GM23338 (cell line): ENCODE data around the gene SLC6A13. TPM values are rescaled to one million over a fixed set of nuclear protein-coding genes. Genes with fewer than 3 reads are reported as not detected.

Experiments
- ATAC-seq: fragments of 200-7000 bp; cut with Tn5 transposase; 3 replicates; pipeline ENCODE4 v1.9.1; 2020
- DNase-seq: peaks from one replicate; pipeline ENCODE4 v3.0.0-alpha.2; 2015; ENCODE audit warnings: low spot score
- H2AFZ ChIP-seq: fragments of 200-600 bp; sonication (generic); 2 replicates; pipeline ENCODE4 v1.8.0; 2016; ENCODE audit warnings: antibody characterized with exemption, mild to moderate bottlenecking, moderate library complexity
- H3F3A ChIP-seq: fragments of 200-600 bp; sonication (generic); replicated peaks from 2 replicates; pipeline ENCODE4 v1.8.0; 2017; ENCODE audit warnings: antibody characterized with exemption, mixed run types, low read depth
- H3K27ac ChIP-seq: fragments of 200-600 bp; sonication (generic); 2 replicates; pipeline ENCODE4 v1.6.1; 2016; ENCODE audit warnings: low read depth
- H3K27me3 ChIP-seq: fragments of 200-600 bp; sonication (generic); 2 replicates; pipeline ENCODE4 v1.8.0; 2016; ENCODE audit warnings: mild to moderate bottlenecking, mixed run types, moderate library complexity; ENCODE audit not compliant: insufficient read depth
- H3K36me3 ChIP-seq: fragments of 200-600 bp; sonication (generic); 2 replicates; pipeline ENCODE4 v1.8.0; 2016; ENCODE audit warnings: mild to moderate bottlenecking; ENCODE audit not compliant: insufficient read depth
- H3K4me1 ChIP-seq: fragments of 200-600 bp; sonication (generic); 2 replicates; pipeline ENCODE4 v1.8.0; 2016; ENCODE audit warnings: mild to moderate bottlenecking, moderate library complexity; ENCODE audit not compliant: insufficient read depth
- H3K4me2 ChIP-seq: fragments of 200-600 bp; sonication (generic); 2 replicates; pipeline ENCODE4 v1.7.1; 2017; ENCODE audit warnings: mixed run types
- H3K4me3 ChIP-seq: fragments of 200-600 bp; sonication (generic); 2 replicates; pipeline ENCODE4 v1.6.1; 2016; ENCODE audit warnings: mixed run types
- H3K79me2 ChIP-seq: fragments of 200-600 bp; sonication (generic); replicated peaks from 2 replicates; pipeline ENCODE4 v1.8.0; 2017; ENCODE audit warnings: mild to moderate bottlenecking; ENCODE audit not compliant: insufficient read depth
- H3K9me2 ChIP-seq: fragments of 200-600 bp; sonication (generic); 2 replicates; pipeline ENCODE4 v1.8.0; 2017; ENCODE audit not compliant: insufficient read depth
- H4K20me1 ChIP-seq: fragments of 200-600 bp; sonication (generic); replicated peaks from 2 replicates; pipeline ENCODE4 v1.8.0; 2017; ENCODE audit warnings: mild to moderate bottlenecking; ENCODE audit not compliant: insufficient read depth
- H3K27ac Mint-ChIP-seq: 2 replicates; pipeline ENCODE4 v1.8.0; 2020; ENCODE audit warnings: inconsistent platforms, mild to moderate bottlenecking, moderate library complexity, mixed read lengths
- H3K27me3 Mint-ChIP-seq: 3 replicates; pipeline ENCODE4 v1.8.0; 2022; ENCODE audit warnings: low read depth, mild to moderate bottlenecking, moderate library complexity, mixed read lengths, inconsistent platforms; ENCODE audit not compliant: insufficient read depth, poor library complexity
- H3K36me3 Mint-ChIP-seq: 3 replicates; pipeline ENCODE4 v1.8.0; 2021; ENCODE audit warnings: low read depth, mild to moderate bottlenecking, inconsistent platforms, moderate library complexity, mixed read lengths
- H3K4me1 Mint-ChIP-seq: 3 replicates; pipeline ENCODE4 v1.8.0; 2020; ENCODE audit warnings: mild to moderate bottlenecking, inconsistent platforms, mixed read lengths
- H3K4me3 Mint-ChIP-seq: 3 replicates; pipeline ENCODE4 v1.8.0; 2021; ENCODE audit warnings: moderate library complexity, mild to moderate bottlenecking, inconsistent platforms, mixed read lengths
- H3K9me3 Mint-ChIP-seq: 3 replicates; pipeline ENCODE4 v1.8.0; 2020; ENCODE audit warnings: moderate library complexity, mild to moderate bottlenecking, inconsistent platforms, mixed read lengths
- CREB1 ChIP-seq: fragments of 250-450 bp; sonication (Bioruptor Pico); IDR thresholded peaks from 2 replicates; pipeline ENCODE4 v1.5.0; 2020; ENCODE audit warnings: low read depth, mild to moderate bottlenecking, moderate library complexity
- JUNB ChIP-seq: IDR thresholded peaks from one replicate; pipeline ENCODE4 v1.6.1; 2016; ENCODE audit warnings: antibody characterized with exemption; ENCODE audit not compliant: unreplicated experiment
- NANOG ChIP-seq: IDR thresholded peaks from 2 replicates; pipeline ENCODE4 v1.6.1; 2016; ENCODE audit warnings: antibody characterized with exemption, borderline replicate concordance
- STAT1 ChIP-seq: IDR thresholded peaks from one replicate; pipeline ENCODE4 v1.6.1; 2016; ENCODE audit warnings: antibody characterized with exemption; ENCODE audit not compliant: unreplicated experiment
- ZNF114 ChIP-seq: fragments of 250-450 bp; sonication (Bioruptor Pico); IDR thresholded peaks from 2 replicates; pipeline ENCODE4 v1.5.0; 2020; ENCODE audit warnings: mild to moderate bottlenecking, moderate library complexity
- polyA plus RNA-seq: library from polyadenylated mRNA; unstranded; fragments of >200 nt; fragmentation: Nextera tagmentation; extraction: Ambion mirVana; gene quantifications from 2 replicates; pipeline ENCODE4 v1.2.1, GENCODE V29; 2016
- total RNA-seq: library from RNA; depleted of rRNA; stranded (reverse); fragments of >200 nt; shearing (Covaris generic); gene quantifications from 2 replicates; pipeline ENCODE4 v1.2.3, GENCODE V29; 2014
- TF ChIP-seq, protein P1 (sequence below): fragments of 250-450 bp; sonication (Bioruptor Pico); IDR thresholded peaks from 2 replicates; pipeline ENCODE4 v1.5.0; 2020; ENCODE audit warnings: mild to moderate bottlenecking, moderate library complexity
- TF ChIP-seq, protein P2 (sequence below): IDR thresholded peaks from one replicate; pipeline ENCODE4 v1.6.1; 2018; ENCODE audit warnings: antibody characterized with exemption; ENCODE audit not compliant: unreplicated experiment
- TF ChIP-seq, protein P3 (sequence below), 2 experiments: fragments of 200-600 bp in 1 of 2; sonication (generic) in 1 of 2; conservative IDR thresholded peaks; 2 replicates each; pipeline versions ENCODE4 v1.5.1 to v1.6.1; 2016 to 2017; ENCODE audit warnings: antibody characterized with exemption in 2 of 2, low read depth in 2 of 2, mild to moderate bottlenecking in 2 of 2, moderate library complexity in 1 of 2
- TF ChIP-seq, protein P4 (sequence below): IDR thresholded peaks from 2 replicates; pipeline ENCODE4 v1.6.1; 2016; ENCODE audit warnings: antibody characterized with exemption

The SLC6A13 gene
- total and polyA plus RNA-seq, 2 experiments from 2014 or later = not detected

DNA sequence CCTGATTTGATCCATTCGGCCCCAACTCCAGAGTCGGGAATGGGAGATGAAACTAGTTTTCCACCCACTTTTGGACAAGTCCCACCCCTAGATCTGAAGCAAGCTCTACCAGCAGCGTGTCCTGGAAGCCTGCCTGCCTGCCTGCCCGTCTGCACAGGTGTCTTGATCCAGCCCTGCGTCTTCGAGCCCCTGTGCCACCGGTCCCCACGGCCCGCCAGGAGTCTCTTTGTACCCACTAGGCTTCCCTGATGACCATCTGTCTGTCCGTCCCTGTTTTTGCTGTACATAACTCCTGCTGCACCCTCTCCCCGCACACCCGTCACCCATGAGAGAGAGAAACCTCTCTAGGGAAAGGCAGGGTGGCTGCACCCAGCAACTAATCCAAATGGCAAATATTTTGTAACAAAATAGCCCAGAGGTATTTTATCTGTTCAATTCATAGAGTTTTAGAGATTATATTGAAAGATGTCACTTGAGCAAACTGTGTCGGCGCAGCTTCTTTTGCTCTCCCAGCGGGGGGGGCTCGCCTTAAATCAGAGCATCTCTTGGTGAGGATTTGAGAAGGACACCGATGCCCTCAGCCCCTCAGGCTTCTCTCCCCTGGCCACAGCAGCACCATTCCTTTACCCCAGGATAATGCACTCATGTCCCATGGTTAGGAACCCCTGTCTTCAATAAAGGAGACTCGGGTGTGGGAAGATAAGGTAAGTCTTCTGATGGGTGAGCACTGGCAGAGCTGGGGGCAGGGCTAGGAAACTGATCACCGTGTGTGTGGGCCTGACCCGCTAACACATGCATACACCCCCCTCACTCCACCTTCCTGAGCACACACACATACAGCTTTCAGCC is 84.4 kb downstream of the SLC6A13 start (continued):
- TF ChIP-seq, protein P1, sequence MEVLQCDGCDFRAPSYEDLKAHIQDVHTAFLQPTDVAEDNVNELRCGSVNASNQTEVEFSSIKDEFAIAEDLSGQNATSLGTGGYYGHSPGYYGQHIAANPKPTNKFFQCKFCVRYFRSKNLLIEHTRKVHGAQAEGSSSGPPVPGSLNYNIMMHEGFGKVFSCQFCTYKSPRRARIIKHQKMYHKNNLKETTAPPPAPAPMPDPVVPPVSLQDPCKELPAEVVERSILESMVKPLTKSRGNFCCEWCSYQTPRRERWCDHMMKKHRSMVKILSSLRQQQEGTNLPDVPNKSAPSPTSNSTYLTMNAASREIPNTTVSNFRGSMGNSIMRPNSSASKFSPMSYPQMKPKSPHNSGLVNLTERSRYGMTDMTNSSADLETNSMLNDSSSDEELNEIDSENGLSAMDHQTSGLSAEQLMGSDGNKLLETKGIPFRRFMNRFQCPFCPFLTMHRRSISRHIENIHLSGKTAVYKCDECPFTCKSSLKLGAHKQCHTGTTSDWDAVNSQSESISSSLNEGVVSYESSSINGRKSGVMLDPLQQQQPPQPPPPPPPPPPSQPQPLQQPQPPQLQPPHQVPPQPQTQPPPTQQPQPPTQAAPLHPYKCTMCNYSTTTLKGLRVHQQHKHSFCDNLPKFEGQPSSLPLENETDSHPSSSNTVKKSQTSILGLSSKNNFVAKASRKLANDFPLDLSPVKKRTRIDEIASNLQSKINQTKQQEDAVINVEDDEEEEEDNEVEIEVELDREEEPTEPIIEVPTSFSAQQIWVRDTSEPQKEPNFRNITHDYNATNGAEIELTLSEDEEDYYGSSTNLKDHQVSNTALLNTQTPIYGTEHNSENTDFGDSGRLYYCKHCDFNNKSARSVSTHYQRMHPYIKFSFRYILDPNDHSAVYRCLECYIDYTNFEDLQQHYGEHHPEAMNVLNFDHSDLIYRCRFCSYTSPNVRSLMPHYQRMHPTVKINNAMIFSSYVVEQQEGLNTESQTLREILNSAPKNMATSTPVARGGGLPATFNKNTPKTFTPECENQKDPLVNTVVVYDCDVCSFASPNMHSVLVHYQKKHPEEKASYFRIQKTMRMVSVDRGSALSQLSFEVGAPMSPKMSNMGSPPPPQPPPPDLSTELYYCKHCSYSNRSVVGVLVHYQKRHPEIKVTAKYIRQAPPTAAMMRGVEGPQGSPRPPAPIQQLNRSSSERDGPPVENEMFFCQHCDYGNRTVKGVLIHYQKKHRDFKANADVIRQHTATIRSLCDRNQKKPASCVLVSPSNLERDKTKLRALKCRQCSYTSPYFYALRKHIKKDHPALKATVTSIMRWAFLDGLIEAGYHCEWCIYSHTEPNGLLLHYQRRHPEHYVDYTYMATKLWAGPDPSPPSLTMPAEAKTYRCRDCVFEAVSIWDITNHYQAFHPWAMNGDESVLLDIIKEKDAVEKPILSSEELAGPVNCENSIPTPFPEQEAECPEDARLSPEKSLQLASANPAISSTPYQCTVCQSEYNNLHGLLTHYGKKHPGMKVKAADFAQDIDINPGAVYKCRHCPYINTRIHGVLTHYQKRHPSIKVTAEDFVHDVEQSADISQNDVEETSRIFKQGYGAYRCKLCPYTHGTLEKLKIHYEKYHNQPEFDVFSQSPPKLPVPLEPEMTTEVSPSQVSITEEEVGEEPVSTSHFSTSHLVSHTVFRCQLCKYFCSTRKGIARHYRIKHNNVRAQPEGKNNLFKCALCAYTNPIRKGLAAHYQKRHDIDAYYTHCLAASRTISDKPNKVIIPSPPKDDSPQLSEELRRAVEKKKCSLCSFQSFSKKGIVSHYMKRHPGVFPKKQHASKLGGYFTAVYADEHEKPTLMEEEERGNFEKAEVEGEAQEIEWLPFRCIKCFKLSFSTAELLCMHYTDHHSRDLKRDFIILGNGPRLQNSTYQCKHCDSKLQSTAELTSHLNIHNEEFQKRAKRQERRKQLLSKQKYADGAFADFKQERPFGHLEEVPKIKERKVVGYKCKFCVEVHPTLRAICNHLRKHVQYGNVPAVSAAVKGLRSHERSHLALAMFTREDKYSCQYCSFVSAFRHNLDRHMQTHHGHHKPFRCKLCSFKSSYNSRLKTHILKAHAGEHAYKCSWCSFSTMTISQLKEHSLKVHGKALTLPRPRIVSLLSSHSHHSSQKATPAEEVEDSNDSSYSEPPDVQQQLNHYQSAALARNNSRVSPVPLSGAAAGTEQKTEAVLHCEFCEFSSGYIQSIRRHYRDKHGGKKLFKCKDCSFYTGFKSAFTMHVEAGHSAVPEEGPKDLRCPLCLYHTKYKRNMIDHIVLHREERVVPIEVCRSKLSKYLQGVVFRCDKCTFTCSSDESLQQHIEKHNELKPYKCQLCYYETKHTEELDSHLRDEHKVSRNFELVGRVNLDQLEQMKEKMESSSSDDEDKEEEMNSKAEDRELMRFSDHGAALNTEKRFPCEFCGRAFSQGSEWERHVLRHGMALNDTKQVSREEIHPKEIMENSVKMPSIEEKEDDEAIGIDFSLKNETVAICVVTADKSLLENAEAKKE (CRISPR knock-in tag) = no peak
- no peak for TF ChIP-seq ZNF114
- TF ChIP-seq STAT1 = no peak
- no peak for TF ChIP-seq JUNB

DNA sequence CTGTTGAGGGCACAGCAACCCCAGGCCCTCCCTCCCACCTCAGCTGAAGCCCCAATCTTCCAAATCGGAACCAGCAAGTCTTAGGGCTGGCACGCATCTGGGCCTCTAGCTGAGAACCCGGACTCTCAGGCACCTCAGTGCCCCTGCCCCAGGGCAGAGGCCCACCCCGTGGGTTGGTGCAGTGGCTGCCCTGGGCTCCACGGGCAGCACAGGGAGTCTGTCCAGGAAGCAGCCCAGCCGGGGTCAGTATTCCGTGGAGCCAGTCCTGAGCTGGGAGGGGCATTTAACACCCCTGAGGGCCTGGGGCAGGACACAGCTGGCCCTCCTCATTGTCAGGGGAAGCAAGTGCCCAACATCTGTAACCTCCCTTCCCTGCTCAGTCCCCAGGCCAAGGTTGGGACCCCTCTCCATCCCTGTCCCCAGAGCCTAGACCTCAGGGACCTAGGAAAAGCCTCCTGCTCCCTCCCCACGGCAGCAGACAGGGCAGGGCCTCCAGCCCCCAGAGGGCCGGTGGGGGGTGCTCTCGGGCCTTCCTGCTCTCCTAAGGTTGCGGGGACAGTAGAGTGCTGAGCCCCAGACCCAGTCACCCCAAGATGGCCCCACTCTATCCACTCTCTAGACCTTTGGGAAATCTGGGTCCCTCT is 85.2 kb downstream of the SLC6A13 start:
- no peak overlapping the region for H3K4me3 ChIP-seq
- peak; percentile 21 for ATAC-seq
- no peak for DNase-seq
- peaks cover 14% of the 10 kb centered on the region for H3K27me3 Mint-ChIP-seq
- no peaks in the 10 kb centered on the region for H3K9me3 Mint-ChIP-seq
- no peak overlapping the region for H3K27ac ChIP-seq
- no peaks in the 10 kb centered on the region; the same call in 1 of the 2 replicates for H3K4me1 ChIP-seq
- H3K27ac Mint-ChIP-seq = no peak overlapping the region
- H3K27me3 ChIP-seq = no peaks in the 10 kb centered on the region
- H3K9me2 ChIP-seq = no peaks in the 10 kb centered on the region
- H3F3A ChIP-seq = no peaks in the 10 kb centered on the region
- no peaks in the 10 kb centered on the region; the same call in 2 of the 3 replicates for H3K36me3 Mint-ChIP-seq
- peaks cover 39% of the 10 kb centered on the region for H3K4me1 Mint-ChIP-seq
- TF ChIP-seq NANOG (no peak), JUNB (no peak), CREB1 (CRISPR knock-in tag) (no peak)
- TF ChIP-seq, protein P2, sequence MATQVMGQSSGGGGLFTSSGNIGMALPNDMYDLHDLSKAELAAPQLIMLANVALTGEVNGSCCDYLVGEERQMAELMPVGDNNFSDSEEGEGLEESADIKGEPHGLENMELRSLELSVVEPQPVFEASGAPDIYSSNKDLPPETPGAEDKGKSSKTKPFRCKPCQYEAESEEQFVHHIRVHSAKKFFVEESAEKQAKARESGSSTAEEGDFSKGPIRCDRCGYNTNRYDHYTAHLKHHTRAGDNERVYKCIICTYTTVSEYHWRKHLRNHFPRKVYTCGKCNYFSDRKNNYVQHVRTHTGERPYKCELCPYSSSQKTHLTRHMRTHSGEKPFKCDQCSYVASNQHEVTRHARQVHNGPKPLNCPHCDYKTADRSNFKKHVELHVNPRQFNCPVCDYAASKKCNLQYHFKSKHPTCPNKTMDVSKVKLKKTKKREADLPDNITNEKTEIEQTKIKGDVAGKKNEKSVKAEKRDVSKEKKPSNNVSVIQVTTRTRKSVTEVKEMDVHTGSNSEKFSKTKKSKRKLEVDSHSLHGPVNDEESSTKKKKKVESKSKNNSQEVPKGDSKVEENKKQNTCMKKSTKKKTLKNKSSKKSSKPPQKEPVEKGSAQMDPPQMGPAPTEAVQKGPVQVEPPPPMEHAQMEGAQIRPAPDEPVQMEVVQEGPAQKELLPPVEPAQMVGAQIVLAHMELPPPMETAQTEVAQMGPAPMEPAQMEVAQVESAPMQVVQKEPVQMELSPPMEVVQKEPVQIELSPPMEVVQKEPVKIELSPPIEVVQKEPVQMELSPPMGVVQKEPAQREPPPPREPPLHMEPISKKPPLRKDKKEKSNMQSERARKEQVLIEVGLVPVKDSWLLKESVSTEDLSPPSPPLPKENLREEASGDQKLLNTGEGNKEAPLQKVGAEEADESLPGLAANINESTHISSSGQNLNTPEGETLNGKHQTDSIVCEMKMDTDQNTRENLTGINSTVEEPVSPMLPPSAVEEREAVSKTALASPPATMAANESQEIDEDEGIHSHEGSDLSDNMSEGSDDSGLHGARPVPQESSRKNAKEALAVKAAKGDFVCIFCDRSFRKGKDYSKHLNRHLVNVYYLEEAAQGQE = no peak
- TF ChIP-seq, protein P3, sequence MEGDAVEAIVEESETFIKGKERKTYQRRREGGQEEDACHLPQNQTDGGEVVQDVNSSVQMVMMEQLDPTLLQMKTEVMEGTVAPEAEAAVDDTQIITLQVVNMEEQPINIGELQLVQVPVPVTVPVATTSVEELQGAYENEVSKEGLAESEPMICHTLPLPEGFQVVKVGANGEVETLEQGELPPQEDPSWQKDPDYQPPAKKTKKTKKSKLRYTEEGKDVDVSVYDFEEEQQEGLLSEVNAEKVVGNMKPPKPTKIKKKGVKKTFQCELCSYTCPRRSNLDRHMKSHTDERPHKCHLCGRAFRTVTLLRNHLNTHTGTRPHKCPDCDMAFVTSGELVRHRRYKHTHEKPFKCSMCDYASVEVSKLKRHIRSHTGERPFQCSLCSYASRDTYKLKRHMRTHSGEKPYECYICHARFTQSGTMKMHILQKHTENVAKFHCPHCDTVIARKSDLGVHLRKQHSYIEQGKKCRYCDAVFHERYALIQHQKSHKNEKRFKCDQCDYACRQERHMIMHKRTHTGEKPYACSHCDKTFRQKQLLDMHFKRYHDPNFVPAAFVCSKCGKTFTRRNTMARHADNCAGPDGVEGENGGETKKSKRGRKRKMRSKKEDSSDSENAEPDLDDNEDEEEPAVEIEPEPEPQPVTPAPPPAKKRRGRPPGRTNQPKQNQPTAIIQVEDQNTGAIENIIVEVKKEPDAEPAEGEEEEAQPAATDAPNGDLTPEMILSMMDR (conservative IDR thresholded peaks at IDR 0.05; ENCODE audit: low read depth in 2 of 2) = peak in 1 of 2 experiments; percentile 31; a peak in 1 of 4 replicates
- TF ChIP-seq, protein P4, sequence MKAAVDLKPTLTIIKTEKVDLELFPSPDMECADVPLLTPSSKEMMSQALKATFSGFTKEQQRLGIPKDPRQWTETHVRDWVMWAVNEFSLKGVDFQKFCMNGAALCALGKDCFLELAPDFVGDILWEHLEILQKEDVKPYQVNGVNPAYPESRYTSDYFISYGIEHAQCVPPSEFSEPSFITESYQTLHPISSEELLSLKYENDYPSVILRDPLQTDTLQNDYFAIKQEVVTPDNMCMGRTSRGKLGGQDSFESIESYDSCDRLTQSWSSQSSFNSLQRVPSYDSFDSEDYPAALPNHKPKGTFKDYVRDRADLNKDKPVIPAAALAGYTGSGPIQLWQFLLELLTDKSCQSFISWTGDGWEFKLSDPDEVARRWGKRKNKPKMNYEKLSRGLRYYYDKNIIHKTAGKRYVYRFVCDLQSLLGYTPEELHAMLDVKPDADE = no peak
- no peaks in the 10 kb centered on the region; the same call in 1 of the 2 replicates for H3K36me3 ChIP-seq
- no peak overlapping the region for H3K4me2 ChIP-seq
- no peaks in the 10 kb centered on the region for H3K79me2 ChIP-seq
- H4K20me1 ChIP-seq = no peaks in the 10 kb centered on the region
- H2AFZ ChIP-seq = no peak overlapping the region
- H3K4me3 Mint-ChIP-seq = no peak overlapping the region
